Mesenchymal stem cell (in vitro differentiated cells and primary cell): ENCODE measurements around the gene ADAMTS17.

Experiments
- DNase-seq: peaks from one replicate; pipeline ENCODE4 v3.0.0-alpha.2; 2013
- H2AFZ ChIP-seq: one replicate; pipeline ENCODE4 v1.6.1; 2013; ENCODE audit warnings: low read depth, mild to moderate bottlenecking, control low read depth, inconsistent platforms, low read length, moderate library complexity
- H2AK5ac ChIP-seq: 2 replicates; pipeline ENCODE4 v1.6.1; 2013; ENCODE audit warnings: low read length, moderate library complexity, mild to moderate bottlenecking, inconsistent platforms; ENCODE audit not compliant: severe bottlenecking
- H2BK120ac ChIP-seq: one replicate; pipeline ENCODE4 v1.6.1; 2013; ENCODE audit warnings: low read depth, mild to moderate bottlenecking, inconsistent platforms, low read length, moderate library complexity
- H2BK12ac ChIP-seq, 2 experiments: one replicate each; pipeline ENCODE4 v1.6.1; 2013; ENCODE audit warnings: inconsistent platforms in 2 of 2, low read length in 2 of 2, mild to moderate bottlenecking in 2 of 2, moderate library complexity in 2 of 2, control low read depth in 1 of 2
- H2BK15ac ChIP-seq: one replicate; pipeline ENCODE4 v1.6.1; 2013; ENCODE audit warnings: mild to moderate bottlenecking, low read depth, inconsistent platforms; ENCODE audit not compliant: poor library complexity, severe bottlenecking
- H2BK5ac ChIP-seq: 2 replicates; pipeline ENCODE4 v1.6.1; 2013; ENCODE audit warnings: low read depth, mild to moderate bottlenecking, low read length, control low read depth, inconsistent platforms; ENCODE audit not compliant: poor library complexity, severe bottlenecking
- H3K14ac ChIP-seq, 2 experiments: one replicate each; pipeline ENCODE4 v1.6.1; 2013; ENCODE audit warnings: inconsistent platforms in 2 of 2, low read length in 2 of 2, control low read depth in 1 of 2, mild to moderate bottlenecking in 1 of 2, moderate library complexity in 1 of 2
- H3K18ac ChIP-seq, 2 experiments: one replicate each; pipeline ENCODE4 v1.6.1; 2013; ENCODE audit warnings: inconsistent platforms in 2 of 2, low read length in 2 of 2, control low read depth in 1 of 2, low read depth in 1 of 2, mild to moderate bottlenecking in 1 of 2
- H3K23ac ChIP-seq, 2 experiments: one replicate each; pipeline ENCODE4 v1.6.1; 2013; ENCODE audit warnings: inconsistent platforms in 2 of 2, low read length in 2 of 2, mild to moderate bottlenecking in 2 of 2, moderate library complexity in 2 of 2, control low read depth in 1 of 2
- H3K27ac ChIP-seq: 2 replicates; pipeline ENCODE4 v1.5.1; 2013; ENCODE audit warnings: mild to moderate bottlenecking, moderate library complexity, low read length, control low read depth, inconsistent platforms; ENCODE audit not compliant: poor library complexity, severe bottlenecking
- H3K27me3 ChIP-seq, 2 experiments: 2 replicates each; pipeline versions ENCODE4 v1.6.1 to v1.7.0; 2013; ENCODE audit warnings: low read length in 2 of 2, mild to moderate bottlenecking in 2 of 2, moderate library complexity in 2 of 2, control low read depth in 1 of 2, inconsistent platforms in 1 of 2; ENCODE audit not compliant: control insufficient read depth in 1 of 2, insufficient read depth in 1 of 2
- H3K36me3 ChIP-seq, 2 experiments: 2 replicates each; pipeline versions ENCODE4 v1.6.1 to v1.7.0; 2013; ENCODE audit warnings: low read length in 2 of 2, control low read depth in 1 of 2, inconsistent platforms in 1 of 2, low read depth in 1 of 2, mild to moderate bottlenecking in 1 of 2; ENCODE audit not compliant: insufficient read depth in 2 of 2, control insufficient read depth in 1 of 2
- H3K4ac ChIP-seq, 2 experiments: one replicate each; pipeline ENCODE4 v1.6.1; 2013; ENCODE audit warnings: inconsistent platforms in 2 of 2, low read length in 2 of 2, mild to moderate bottlenecking in 2 of 2, moderate library complexity in 2 of 2, control low read depth in 1 of 2, low read depth in 1 of 2
- H3K4me1 ChIP-seq: 2 replicates; pipeline ENCODE4 v1.6.1; 2013; ENCODE audit warnings: low read depth, low read length, control low read depth; ENCODE audit not compliant: control insufficient read depth, insufficient read depth
- H3K4me2 ChIP-seq: 2 replicates; pipeline ENCODE4 v1.6.1; 2013; ENCODE audit warnings: low read length, mild to moderate bottlenecking, inconsistent platforms; ENCODE audit not compliant: poor library complexity, severe bottlenecking
- H3K4me3 ChIP-seq, 2 experiments: 2 replicates each; pipeline versions ENCODE4 v1.5.1 to v1.7.0; 2013; ENCODE audit warnings: low read length in 2 of 2, mild to moderate bottlenecking in 2 of 2, control low read depth in 1 of 2, low read depth in 1 of 2; ENCODE audit not compliant: insufficient read depth in 1 of 2
- H3K79me1 ChIP-seq: replicated peaks from 2 replicates; pipeline ENCODE4 v1.6.1; 2013; ENCODE audit warnings: mild to moderate bottlenecking, control low read depth, low read length, inconsistent platforms; ENCODE audit not compliant: poor library complexity, severe bottlenecking
- H3K9ac ChIP-seq: 2 replicates; pipeline ENCODE4 v1.7.0; 2013; ENCODE audit warnings: mild to moderate bottlenecking, low read length, moderate library complexity
- H3K9me3 ChIP-seq: 2 replicates; pipeline ENCODE4 v1.7.0; 2013; ENCODE audit warnings: mild to moderate bottlenecking, low read length; ENCODE audit not compliant: control insufficient read depth
- H4K8ac ChIP-seq: one replicate; pipeline ENCODE4 v1.6.1; 2013; ENCODE audit warnings: inconsistent platforms, mild to moderate bottlenecking, low read length, moderate library complexity
- H4K91ac ChIP-seq: one replicate; pipeline ENCODE4 v1.6.1; 2013; ENCODE audit warnings: mild to moderate bottlenecking, low read length, inconsistent platforms
- WGBS: methylation state at CpG from one replicate; pipeline ENCODE4 v1.1.7; 2013; ENCODE audit warnings: mixed read lengths; 5-methylcytosine and 5-hydroxymethylcytosine counted together

The ADAMTS17 gene

GRCh38 chr15:100265641-100266035, 76.1 kb downstream of the ADAMTS17 start:
- Histone ChIP-seq H2AFZ (no peak overlapping the region), H3K9me3 (no peaks in the 10 kb centered on the region), H3K36me3 (no peaks in the 10 kb centered on the region), H3K4me2 (no peak overlapping the region), H4K8ac (no peak overlapping the region), H3K9ac (no peak overlapping the region), H2BK12ac (no peak overlapping the region), H3K18ac (no peak overlapping the region), H3K23ac (no peak overlapping the region), H2BK5ac (no peak overlapping the region), H2BK15ac (no peak overlapping the region), H2BK120ac (no peak overlapping the region), H3K4ac (no peak overlapping the region), H3K27ac (no peak overlapping the region), H4K91ac (no peak overlapping the region), H3K4me1 (no peaks in the 10 kb centered on the region), H3K27me3 (no peaks in the 10 kb centered on the region), H3K4me3 (no peak overlapping the region), H3K79me1 (no peaks in the 10 kb centered on the region), H2AK5ac (no peak overlapping the region), H3K14ac (no peak overlapping the region)
- DNase-seq: no peak
- WGBS: 52% methylated on average over 2 of the region's 2 CpGs

GRCh38 chr15:100264994-100265640, 76.7 kb downstream of the ADAMTS17 start:
- no peak overlapping the region for H3K27ac ChIP-seq

DNA sequence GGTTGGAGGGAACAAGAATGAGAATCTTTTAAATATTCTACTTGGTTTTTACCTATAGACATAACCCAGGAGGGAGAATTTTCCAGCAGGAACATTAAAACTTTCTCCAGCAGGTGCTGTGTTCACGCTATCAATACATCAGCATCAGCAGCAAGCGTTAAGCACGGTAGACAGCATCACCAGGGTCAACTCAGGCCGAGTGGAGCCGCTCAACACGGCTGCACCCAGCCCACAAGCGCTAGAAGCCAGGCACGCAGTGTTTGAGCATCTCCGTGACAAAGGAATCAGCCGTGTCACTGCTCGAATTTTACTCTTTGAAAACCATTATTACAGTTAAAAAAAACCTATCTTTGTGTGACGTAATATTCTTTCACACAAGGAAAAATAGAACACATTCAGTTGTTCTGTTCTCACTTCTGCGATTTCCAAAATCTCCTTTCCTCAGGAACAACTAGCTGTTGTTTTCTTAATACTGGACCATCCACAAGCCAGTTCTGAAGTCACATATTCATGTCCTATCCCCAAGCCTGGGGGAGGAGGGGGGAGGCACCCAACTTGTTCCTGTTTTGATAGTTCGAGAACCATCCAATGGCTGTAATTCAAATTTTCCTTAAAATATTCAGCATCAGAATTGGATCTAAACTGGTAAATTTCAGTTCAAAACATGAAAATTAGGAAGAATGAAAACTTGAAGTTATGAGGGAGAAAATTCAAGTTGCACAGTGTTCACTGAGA, 77.9 kb downstream of the ADAMTS17 start:
- Histone ChIP-seq H2AK5ac (no peak overlapping the region), H3K23ac (no peak overlapping the region), H3K36me3 (no peaks in the 10 kb centered on the region), H3K79me1 (no peaks in the 10 kb centered on the region), H2AFZ (no peak overlapping the region), H2BK12ac (no peak overlapping the region), H3K14ac (no peak overlapping the region), H2BK5ac (no peak overlapping the region), H2BK15ac (no peak overlapping the region), H3K27ac (no peak overlapping the region), H3K9me3 (no peaks in the 10 kb centered on the region), H3K4me2 (no peak overlapping the region), H3K4ac (no peak overlapping the region), H3K9ac (no peak overlapping the region), H3K4me1 (no peaks in the 10 kb centered on the region), H3K27me3 (no peaks in the 10 kb centered on the region), H4K8ac (no peak overlapping the region), H3K18ac (no peak overlapping the region), H4K91ac (no peak overlapping the region), H2BK120ac (no peak overlapping the region), H3K4me3 (no peak overlapping the region)
- no peak for DNase-seq
- 74% methylated on average over 13 of the region's 14 CpGs for WGBS

More at GRCh38 chr15:100264994-100265640, 76.7 kb downstream of the ADAMTS17 start:
- no peak overlapping the region for H2BK12ac ChIP-seq
- H2AK5ac ChIP-seq: no peak overlapping the region
- H3K18ac ChIP-seq: no peak overlapping the region
- H4K8ac ChIP-seq: no peak overlapping the region
- no peak overlapping the region for H2BK5ac ChIP-seq
- H3K79me1 ChIP-seq: no peaks in the 10 kb centered on the region
- no peak overlapping the region for H3K4ac ChIP-seq
- no peak overlapping the region for H4K91ac ChIP-seq
- H3K14ac ChIP-seq: no peak overlapping the region
- no peaks in the 10 kb centered on the region for H3K9me3 ChIP-seq
- H3K4me2 ChIP-seq: no peak overlapping the region
- H3K23ac ChIP-seq: no peak overlapping the region
- no peaks in the 10 kb centered on the region for H3K27me3 ChIP-seq
- DNase-seq: no peak
- 79% methylated on average over 19 of the region's 21 CpGs for WGBS
- H2BK120ac ChIP-seq: no peak overlapping the region
- no peak overlapping the region for H2AFZ ChIP-seq
- H3K4me1 ChIP-seq: no peaks in the 10 kb centered on the region
- H3K36me3 ChIP-seq: no peaks in the 10 kb centered on the region
- no peak overlapping the region for H3K9ac ChIP-seq
- H3K4me3 ChIP-seq: no peak overlapping the region
- no peak overlapping the region for H2BK15ac ChIP-seq

GRCh38 chr15:100263031-100263430, 78.7 kb downstream of the ADAMTS17 start:
- no peak overlapping the region for H3K9ac ChIP-seq
- DNase-seq: no peak
- H3K23ac ChIP-seq: no peak overlapping the region
- H3K27me3 ChIP-seq: no peaks in the 10 kb centered on the region
- H2AK5ac ChIP-seq: no peak overlapping the region
- no peak overlapping the region for H3K4ac ChIP-seq
- H4K8ac ChIP-seq: no peak overlapping the region
- no peak overlapping the region for H2BK5ac ChIP-seq
- H2BK120ac ChIP-seq: no peak overlapping the region
- H2BK15ac ChIP-seq: no peak overlapping the region
- H2BK12ac ChIP-seq: no peak overlapping the region
- H3K18ac ChIP-seq: no peak overlapping the region
- no peaks in the 10 kb centered on the region for H3K9me3 ChIP-seq
- no peak overlapping the region for H3K14ac ChIP-seq
- no peaks in the 10 kb centered on the region for H3K36me3 ChIP-seq
- no peak overlapping the region for H3K4me2 ChIP-seq
- H2AFZ ChIP-seq: no peak overlapping the region
- no peak overlapping the region for H3K27ac ChIP-seq
- WGBS: 64% methylated on average over 5 of the region's 5 CpGs
- H3K4me1 ChIP-seq: no peaks in the 10 kb centered on the region
- no peaks in the 10 kb centered on the region for H3K79me1 ChIP-seq
- H4K91ac ChIP-seq: no peak overlapping the region
- H3K4me3 ChIP-seq: no peak overlapping the region
